Lower leg skin (tissue), 3 donors: Measurements from ENCODE around the gene FAM25A.
"Not testable (repeated sequence)": the region's sequence is repeated elsewhere in the genome, so short reads cannot be mapped to it uniquely, and the experiment has no call there.

Experiments
- POLR2A ChIP-seq, 2 donors: fragments of 450-650 bp; IDR thresholded peaks; one replicate each; pipeline ENCODE4 v1.6.1; 2016 to 2017; ENCODE audit warnings: antibody characterized with exemption in 2 of 2, mild to moderate bottlenecking in 1 of 2, moderate library complexity in 1 of 2
- TF ChIP-seq, protein P1 (sequence below), 3 donors: fragments of 450-650 bp; IDR thresholded peaks; one replicate each; pipeline ENCODE4 v1.5.1; 2016; ENCODE audit warnings: antibody characterized with exemption in 3 of 3, mild to moderate bottlenecking in 3 of 3, moderate library complexity in 2 of 3

- TF ChIP-seq, protein P1, sequence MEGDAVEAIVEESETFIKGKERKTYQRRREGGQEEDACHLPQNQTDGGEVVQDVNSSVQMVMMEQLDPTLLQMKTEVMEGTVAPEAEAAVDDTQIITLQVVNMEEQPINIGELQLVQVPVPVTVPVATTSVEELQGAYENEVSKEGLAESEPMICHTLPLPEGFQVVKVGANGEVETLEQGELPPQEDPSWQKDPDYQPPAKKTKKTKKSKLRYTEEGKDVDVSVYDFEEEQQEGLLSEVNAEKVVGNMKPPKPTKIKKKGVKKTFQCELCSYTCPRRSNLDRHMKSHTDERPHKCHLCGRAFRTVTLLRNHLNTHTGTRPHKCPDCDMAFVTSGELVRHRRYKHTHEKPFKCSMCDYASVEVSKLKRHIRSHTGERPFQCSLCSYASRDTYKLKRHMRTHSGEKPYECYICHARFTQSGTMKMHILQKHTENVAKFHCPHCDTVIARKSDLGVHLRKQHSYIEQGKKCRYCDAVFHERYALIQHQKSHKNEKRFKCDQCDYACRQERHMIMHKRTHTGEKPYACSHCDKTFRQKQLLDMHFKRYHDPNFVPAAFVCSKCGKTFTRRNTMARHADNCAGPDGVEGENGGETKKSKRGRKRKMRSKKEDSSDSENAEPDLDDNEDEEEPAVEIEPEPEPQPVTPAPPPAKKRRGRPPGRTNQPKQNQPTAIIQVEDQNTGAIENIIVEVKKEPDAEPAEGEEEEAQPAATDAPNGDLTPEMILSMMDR (IDR thresholded peaks at IDR 0.05) = not testable (repeated sequence)
- TF ChIP-seq POLR2A (IDR thresholded peaks at IDR 0.05) = not testable (repeated sequence)
Measured at GRCh38 chr10:87019066-87019465, 1.0 kb upstream of the FAM25A start.
